GM23248 (cell line): Measurements from ENCODE around the gene ZDHHC11.
"Not testable (repeated sequence)": the region's sequence is repeated elsewhere in the genome, so short reads cannot be mapped to it uniquely, and the experiment has no call there.

Source experiments
- EZH2 ChIP-seq: fragments of 200-600 bp; sonication (generic); IDR thresholded peaks from 2 replicates; pipeline ENCODE4 v1.6.1; 2018; ENCODE audit warnings: antibody characterized with exemption, mild to moderate bottlenecking; ENCODE audit not compliant: insufficient read depth, poor library complexity, severe bottlenecking
- EZH2phosphoT487 ChIP-seq: fragments of 200-600 bp; sonication (generic); IDR thresholded peaks from 2 replicates; pipeline ENCODE4 v1.6.1; 2018; ENCODE audit warnings: antibody characterized with exemption, moderate library complexity, mild to moderate bottlenecking, low read depth; ENCODE audit not compliant: insufficient read depth

GRCh38 chr5:772931-773330 lies 77.9 kb downstream of the ZDHHC11 start:
- TF ChIP-seq EZH2, EZH2phosphoT487: not testable (repeated sequence)
